ENCODE measurements around the gene TNS4. TPM values are rescaled to one million over a fixed set of nuclear protein-coding genes. Genes with fewer than 3 reads are reported as not detected.

TNS4 gene
- total RNA-seq, 3 donors from 2014 or later = 3.0 to 13.1 (median 3.3) TPM

GRCh38 chr17:40487371-40488020 lies 13.9 kb downstream of the TNS4 start:
- Histone ChIP-seq H3K36me3 (ENCODE audit: low read depth) (no peaks in the 10 kb centered on the region), H3K4me3 (no peak overlapping the region), H3K4me1 (ENCODE audit: low read depth) (peaks cover 23% of the 10 kb centered on the region), H3K9me3 (no peaks in the 10 kb centered on the region)
- intact Hi-C loops (cut with DNase I, micrococcal nuclease) = no loop called here
- TF ChIP-seq CTCF (IDR thresholded peaks at IDR 0.05) = no peak
- ATAC-seq (no peak), DNase-seq (no peak)

GRCh38 chr17:40486522-40487370 lies 14.7 kb downstream of the TNS4 start:
- H3K4me1 ChIP-seq (ENCODE audit: low read depth) = peaks cover 19% of the 10 kb centered on the region
- no peaks in the 10 kb centered on the region for H3K36me3 ChIP-seq (ENCODE audit: low read depth)
- H3K9me3 ChIP-seq = no peaks in the 10 kb centered on the region
- no peak for ATAC-seq
- H3K4me3 ChIP-seq = no peak overlapping the region
- no peak for DNase-seq
- no peak for TF ChIP-seq CTCF (IDR thresholded peaks at IDR 0.05)
- intact Hi-C loops (cut with DNase I, micrococcal nuclease) = no loop called here

GRCh38 chr17:40485851-40486521 lies 15.4 kb downstream of the TNS4 start:
- TF ChIP-seq CTCF (IDR thresholded peaks at IDR 0.05) = no peak
- DNase-seq (no peak), ATAC-seq (peak; percentile 28)
- intact Hi-C loops (cut with DNase I, micrococcal nuclease) = no loop called here
- Histone ChIP-seq H3K36me3 (ENCODE audit: low read depth) (no peaks in the 10 kb centered on the region), H3K4me1 (ENCODE audit: low read depth) (peaks cover 18% of the 10 kb centered on the region), H3K4me3 (no peak overlapping the region), H3K9me3 (no peaks in the 10 kb centered on the region)

GRCh38 chr17:40484973-40485530 lies 16.4 kb downstream of the TNS4 start:
- intact Hi-C loops (cut with DNase I, micrococcal nuclease) = no loop called here
- ATAC-seq = no peak
- no peaks in the 10 kb centered on the region for H3K9me3 ChIP-seq
- TF ChIP-seq CTCF (IDR thresholded peaks at IDR 0.05) = no peak
- no peaks in the 10 kb centered on the region for H3K36me3 ChIP-seq (ENCODE audit: low read depth)
- H3K4me3 ChIP-seq = no peak overlapping the region
- H3K4me1 ChIP-seq (ENCODE audit: low read depth) = peaks cover 14% of the 10 kb centered on the region
- no peak for DNase-seq

GRCh38 chr17:40484285-40484972 lies 17.0 kb downstream of the TNS4 start:
- Histone ChIP-seq H3K4me3 (no peak overlapping the region), H3K4me1 (ENCODE audit: low read depth) (peaks cover 12% of the 10 kb centered on the region), H3K9me3 (no peaks in the 10 kb centered on the region), H3K36me3 (ENCODE audit: low read depth) (no peaks in the 10 kb centered on the region)
- no peak for ATAC-seq
- intact Hi-C loops (cut with DNase I, micrococcal nuclease) = no loop called here
- no peak for DNase-seq
- TF ChIP-seq CTCF (IDR thresholded peaks at IDR 0.05) = no peak
